NOMO-1 (cell line): Measurements from ENCODE around the gene ATF1.
"Not testable (repeated sequence)": the region's sequence is repeated elsewhere in the genome, so short reads cannot be mapped to it uniquely, and the experiment has no call there.

ENCODE experiments used
- DNase-seq, 2 experiments: peaks; one replicate each; lab custom pipeline; 2025; ENCODE audit not compliant: unreplicated experiment in 2 of 2; lab: John Stamatoyannopoulos, UW

The ATF1 gene

DNA sequence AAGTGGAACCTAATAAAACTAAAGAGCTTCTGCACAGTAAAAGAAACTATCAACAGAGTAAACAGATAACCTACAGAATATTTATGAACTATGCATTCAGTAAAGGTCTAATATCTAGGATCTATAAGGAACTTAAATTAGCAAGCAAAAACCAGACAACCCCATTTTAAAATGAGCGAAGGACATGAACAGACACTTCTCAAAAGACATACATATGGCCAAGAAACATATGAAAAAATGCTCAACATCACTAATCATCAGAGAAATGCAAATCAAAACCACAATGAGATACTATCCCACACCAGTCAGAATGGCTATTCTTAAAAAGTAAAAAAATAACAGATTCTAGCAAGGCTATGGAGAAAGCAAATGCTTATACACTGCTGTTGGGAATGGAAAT is 91.3 kb downstream of the ATF1 start:
- not testable (repeated sequence) for DNase-seq

GRCh38 chr12:50855679-50856078 is 91.8 kb downstream of the ATF1 start:
- not testable (repeated sequence) for DNase-seq

GRCh38 chr12:50859621-50860310 is 95.9 kb downstream of the ATF1 start:
- DNase-seq, result no peak

DNA sequence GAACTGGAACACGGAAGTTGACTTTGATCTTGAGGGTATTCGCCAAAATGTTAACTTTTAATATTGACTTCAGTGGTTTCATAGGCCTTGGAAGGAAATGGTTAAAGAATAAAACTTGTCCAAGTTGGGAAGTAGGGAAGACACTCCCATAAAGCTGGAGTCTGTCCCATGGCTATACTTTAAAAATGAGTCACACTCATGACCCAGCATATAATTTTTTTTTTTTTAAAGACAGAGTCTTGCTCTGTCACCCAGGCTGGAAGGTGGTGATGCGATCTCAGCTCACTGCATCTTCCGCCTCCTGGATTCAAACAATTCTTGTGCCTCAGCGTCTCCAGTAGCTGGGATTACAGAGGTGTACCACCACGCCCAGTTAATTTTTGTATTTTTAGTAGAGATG is 98.4 kb downstream of the ATF1 start:
- DNase-seq, result peak in 1 of 2 experiments; percentile 29

DNA sequence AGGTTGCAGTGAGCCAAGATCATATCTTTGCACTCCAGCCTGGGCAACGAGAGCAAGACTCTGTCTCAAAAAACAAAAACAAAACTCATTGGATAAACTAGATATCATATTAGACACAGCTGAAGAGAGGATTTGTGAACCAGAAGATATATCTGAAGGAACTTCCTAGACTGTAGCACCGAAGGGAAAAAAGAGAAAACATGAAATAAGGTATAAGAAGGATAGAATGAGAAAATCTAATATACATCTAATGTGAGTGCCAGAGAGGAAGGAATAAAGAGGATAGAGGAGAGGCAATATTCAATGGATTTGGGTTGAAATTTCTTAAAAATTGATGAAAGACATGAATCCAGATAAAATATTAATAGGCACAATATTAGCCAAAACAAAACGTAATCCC is 101.4 kb downstream of the ATF1 start:
- no peak for DNase-seq

GRCh38 chr12:50868881-50869280 is 105.0 kb downstream of the ATF1 start:
- DNase-seq, result not testable (repeated sequence)
